ENCODE results near the gene PTPRM.

PTPRM gene

GRCh38 chr18:7740821-7741220 is 173.7 kb downstream of the PTPRM start:
- Histone ChIP-seq H2AFZ (ENCODE audit: low read length) (no peak overlapping the region), H3K9ac (ENCODE audit: low read length) (no peak overlapping the region), H3K9me2 (replicated peaks; ENCODE audit: insufficient read depth, low read length) (no peaks in the 10 kb centered on the region), H3K4me1 (ENCODE audit: low read length) (no peaks in the 10 kb centered on the region), H3K27ac (ENCODE audit: low read length) (no peak overlapping the region), H4K20me1 (ENCODE audit: insufficient read depth, low read length) (no peaks in the 10 kb centered on the region), H3K27me3 (replicated peaks; ENCODE audit: insufficient read depth, low read length) (no peaks in the 10 kb centered on the region), H3K4me3 (ENCODE audit: low read length) (no peak overlapping the region), H3K4me2 (ENCODE audit: low read depth, low read length) (no peak overlapping the region), H3K79me2 (ENCODE audit: low read length) (no peaks in the 10 kb centered on the region), H3F3A (ENCODE audit: insufficient read depth, low read length) (no peaks in the 10 kb centered on the region), H3K36me3 (replicated peaks; ENCODE audit: insufficient read depth, low read length) (no peaks in the 10 kb centered on the region), H3K9me3 (replicated peaks; ENCODE audit: insufficient read depth, low read length) (no peaks in the 10 kb centered on the region)
- no peak for TF ChIP-seq EZH2phosphoT487 (IDR thresholded peaks at IDR 0.05; ENCODE audit: low read length)
- no peak for TF ChIP-seq EZH2 (optimal IDR thresholded peaks at IDR 0.05; ENCODE audit: low read depth, low read length)
- TF ChIP-seq CTCF (IDR thresholded peaks at IDR 0.05; ENCODE audit: low read length): no peak
- no peak for DNase-seq

- H4K20me1 ChIP-seq (ENCODE audit: insufficient read depth, low read length): no peaks in the 10 kb centered on the region
- H3K79me2 ChIP-seq (ENCODE audit: low read length): no peaks in the 10 kb centered on the region
- H2AFZ ChIP-seq (ENCODE audit: low read length): no peak overlapping the region
- H3K4me1 ChIP-seq (ENCODE audit: low read length): no peaks in the 10 kb centered on the region
- no peak overlapping the region for H3K27ac ChIP-seq (ENCODE audit: low read length)
- H3K9me3 ChIP-seq (replicated peaks; ENCODE audit: insufficient read depth, low read length): no peaks in the 10 kb centered on the region
- H3K9me2 ChIP-seq (replicated peaks; ENCODE audit: insufficient read depth, low read length): no peaks in the 10 kb centered on the region
- DNase-seq: no peak
- H3K4me2 ChIP-seq (ENCODE audit: low read depth, low read length): no peak overlapping the region
- TF ChIP-seq EZH2phosphoT487 (IDR thresholded peaks at IDR 0.05; ENCODE audit: low read length) (no peak), CTCF (IDR thresholded peaks at IDR 0.05; ENCODE audit: low read length) (no peak), EZH2 (optimal IDR thresholded peaks at IDR 0.05; ENCODE audit: low read depth, low read length) (no peak)
- H3K27me3 ChIP-seq (replicated peaks; ENCODE audit: insufficient read depth, low read length): no peaks in the 10 kb centered on the region
- no peak overlapping the region for H3K9ac ChIP-seq (ENCODE audit: low read length)
- no peaks in the 10 kb centered on the region for H3F3A ChIP-seq (ENCODE audit: insufficient read depth, low read length)
- H3K4me3 ChIP-seq (ENCODE audit: low read length): no peak overlapping the region
- no peaks in the 10 kb centered on the region for H3K36me3 ChIP-seq (replicated peaks; ENCODE audit: insufficient read depth, low read length)
Observed at GRCh38 chr18:7741640-7742039, 174.5 kb downstream of the PTPRM start.

GRCh38 chr18:7742224-7742623 is 175.1 kb downstream of the PTPRM start:
- Histone ChIP-seq H3K9me3 (replicated peaks; ENCODE audit: insufficient read depth, low read length) (no peaks in the 10 kb centered on the region), H3K79me2 (ENCODE audit: low read length) (no peaks in the 10 kb centered on the region), H3K4me1 (ENCODE audit: low read length) (no peaks in the 10 kb centered on the region), H2AFZ (ENCODE audit: low read length) (no peak overlapping the region), H3K27me3 (replicated peaks; ENCODE audit: insufficient read depth, low read length) (no peaks in the 10 kb centered on the region), H4K20me1 (ENCODE audit: insufficient read depth, low read length) (no peaks in the 10 kb centered on the region), H3F3A (ENCODE audit: insufficient read depth, low read length) (no peaks in the 10 kb centered on the region), H3K4me2 (ENCODE audit: low read depth, low read length) (no peak overlapping the region), H3K9ac (ENCODE audit: low read length) (no peak overlapping the region), H3K9me2 (replicated peaks; ENCODE audit: insufficient read depth, low read length) (no peaks in the 10 kb centered on the region), H3K4me3 (ENCODE audit: low read length) (no peak overlapping the region), H3K27ac (ENCODE audit: low read length) (no peak overlapping the region), H3K36me3 (replicated peaks; ENCODE audit: insufficient read depth, low read length) (no peaks in the 10 kb centered on the region)
- no peak for DNase-seq
- TF ChIP-seq EZH2phosphoT487 (IDR thresholded peaks at IDR 0.05; ENCODE audit: low read length) (no peak), EZH2 (optimal IDR thresholded peaks at IDR 0.05; ENCODE audit: low read depth, low read length) (no peak), CTCF (IDR thresholded peaks at IDR 0.05; ENCODE audit: low read length) (no peak)
